SH-SY5Y (cell line): ENCODE results near the gene TRIP13.
A peak's percentile ranks its signal among the peaks of the same experiment; 100 is the strongest.

Experiments
- GATA2 ChIP-seq: IDR thresholded peaks from 2 replicates; pipeline ENCODE4 v1.6.1; 2011; ENCODE audit warnings: mild to moderate bottlenecking, low read depth, low read length
- GATA3 ChIP-seq: IDR thresholded peaks from 2 replicates; pipeline ENCODE4 v1.6.1; 2011; ENCODE audit warnings: low read depth, mild to moderate bottlenecking, low read length, moderate library complexity

The TRIP13 gene

GRCh38 chr5:947626-948471 lies 55.2 kb downstream of the TRIP13 start:
- TF ChIP-seq GATA2 (peak; percentile 74), GATA3 (no peak)

GRCh38 chr5:948472-949274 lies 56.0 kb downstream of the TRIP13 start:
- TF ChIP-seq GATA3 = no peak
- no peak for TF ChIP-seq GATA2

DNA sequence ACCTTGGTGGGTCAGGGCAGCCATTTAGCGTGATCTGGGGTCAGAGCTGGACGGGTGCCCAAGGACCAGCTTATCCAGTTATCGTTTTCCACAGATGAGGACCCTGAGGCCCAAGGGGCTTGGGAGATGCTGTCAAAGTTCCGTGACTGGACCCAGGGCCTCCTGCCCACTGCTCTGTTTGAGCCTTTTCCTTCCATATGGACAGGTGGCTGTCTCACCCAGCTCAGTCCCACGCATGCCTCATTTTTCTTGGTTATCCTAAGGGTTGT lies 56.5 kb downstream of the TRIP13 start:
- TF ChIP-seq GATA2 (no peak), GATA3 (no peak)

DNA sequence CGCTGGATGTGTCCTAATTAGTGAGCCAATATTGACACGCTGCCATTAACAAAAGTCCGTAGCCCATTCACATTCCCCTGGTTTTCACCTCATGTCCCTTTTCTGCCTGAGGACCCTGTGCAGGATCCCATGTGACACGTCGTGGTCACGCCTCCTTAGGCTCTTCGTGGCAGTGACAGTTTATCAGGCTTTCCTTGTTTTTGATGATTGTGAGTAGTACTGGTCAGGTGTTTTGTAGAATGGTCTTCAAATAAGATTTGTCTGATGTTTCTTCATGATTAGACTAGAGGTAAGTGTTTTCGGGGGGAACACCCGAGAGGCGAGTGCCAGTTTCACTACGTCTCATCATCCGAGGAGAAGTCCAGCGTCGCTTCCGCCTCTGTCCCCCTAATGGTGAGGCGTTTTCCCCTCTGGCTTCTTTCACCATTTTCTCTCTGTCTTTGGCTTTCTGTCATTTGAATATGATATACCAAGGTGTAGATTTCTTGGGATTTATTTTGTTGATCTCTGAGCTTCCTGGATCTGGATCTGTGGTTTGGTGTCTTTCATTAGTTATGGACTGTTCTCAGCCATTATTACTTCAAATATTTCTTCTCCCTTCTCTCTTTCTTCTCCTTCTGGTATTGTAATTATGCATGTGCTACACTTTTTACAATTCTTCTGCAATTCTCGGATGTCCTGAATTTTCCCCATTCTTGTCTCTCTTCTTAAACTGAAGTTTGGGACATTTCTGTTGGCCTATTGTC lies 57.3 kb downstream of the TRIP13 start:
- TF ChIP-seq GATA3 (no peak), GATA2 (no peak)

DNA sequence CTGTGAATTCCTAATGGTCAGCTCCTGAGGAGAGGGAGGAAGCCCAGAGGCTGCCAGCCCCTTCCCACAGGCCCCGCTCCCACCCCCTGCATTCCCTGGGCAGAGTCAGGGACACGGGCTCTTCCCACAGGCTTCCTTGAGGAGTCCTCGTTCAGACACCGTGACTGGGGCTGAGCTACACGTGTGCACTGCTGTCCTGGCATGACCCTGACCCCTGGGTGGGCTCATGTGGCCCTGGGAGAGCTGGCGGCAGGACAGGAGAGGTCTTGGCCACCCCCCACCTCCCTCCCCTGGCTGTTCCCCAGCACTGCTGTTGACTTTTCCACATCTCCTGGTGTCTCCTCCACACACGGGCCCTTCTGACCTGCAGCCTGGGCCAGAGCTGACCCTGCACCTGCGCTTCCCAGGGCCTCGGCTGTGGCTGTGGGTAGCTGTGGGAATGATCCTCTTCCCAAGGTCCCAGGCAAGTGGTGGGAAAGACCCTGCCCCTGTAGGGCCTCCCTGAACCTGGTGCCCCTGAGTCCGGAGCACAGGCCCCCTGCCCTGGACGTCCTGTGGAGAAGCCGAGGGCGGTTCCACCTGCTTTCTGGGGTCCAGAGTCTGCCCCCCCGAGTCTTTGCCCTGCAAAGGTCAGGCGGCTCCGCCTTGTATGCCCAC lies 59.4 kb downstream of the TRIP13 start:
- TF ChIP-seq GATA2 = no peak
- TF ChIP-seq GATA3 = no peak

- no peak for TF ChIP-seq GATA2
- TF ChIP-seq GATA3 = no peak
Measured at GRCh38 chr5:952597-953271, 60.0 kb downstream of the TRIP13 start.

DNA sequence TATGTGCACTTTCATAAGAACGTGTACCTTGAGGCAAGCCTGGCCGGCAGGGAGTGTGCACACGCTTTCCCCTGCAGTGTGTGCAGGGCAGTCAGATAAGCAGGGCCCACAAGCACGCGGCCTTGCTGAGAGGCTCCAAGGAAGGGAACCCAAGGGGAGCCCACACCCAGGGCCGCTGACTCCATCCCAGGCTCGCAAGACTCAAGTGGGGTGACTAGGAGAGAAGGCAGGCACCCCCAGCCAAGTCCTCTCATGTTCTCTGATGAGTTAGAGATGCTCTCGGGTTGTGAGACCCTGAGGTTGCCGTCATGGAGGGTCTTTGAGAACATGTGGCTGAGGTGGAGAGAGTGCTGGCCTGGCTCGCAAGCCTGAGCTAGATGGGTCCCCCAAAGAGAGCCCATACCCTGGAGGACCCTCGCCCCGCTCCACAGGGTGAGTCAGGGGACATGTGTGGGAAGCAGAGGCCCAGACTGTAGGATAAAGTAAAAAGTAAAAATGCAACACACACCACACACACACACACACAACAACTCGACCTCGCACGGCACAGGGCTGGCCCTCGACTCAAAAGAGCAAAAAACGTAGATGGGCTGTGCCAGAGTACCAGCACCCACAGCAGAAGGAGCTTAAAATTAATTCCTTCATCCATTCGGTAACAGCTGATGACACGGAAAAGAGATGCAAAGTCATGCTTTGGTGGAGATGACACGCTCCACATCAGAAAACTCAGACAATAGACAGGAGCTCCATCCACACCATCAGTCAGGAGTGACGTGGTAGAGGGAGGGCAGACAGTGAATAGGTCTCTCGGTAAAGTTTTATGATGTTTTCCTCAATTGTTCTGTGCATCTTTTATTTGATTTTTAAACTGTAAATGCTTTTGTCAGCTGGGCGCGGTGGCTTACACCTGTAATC lies 61.1 kb downstream of the TRIP13 start:
- TF ChIP-seq GATA3 = no peak
- TF ChIP-seq GATA2 = no peak

- TF ChIP-seq GATA2 = no peak
- TF ChIP-seq GATA3 = no peak
Measured at GRCh38 chr5:955886-956761, 63.4 kb downstream of the TRIP13 start.

DNA sequence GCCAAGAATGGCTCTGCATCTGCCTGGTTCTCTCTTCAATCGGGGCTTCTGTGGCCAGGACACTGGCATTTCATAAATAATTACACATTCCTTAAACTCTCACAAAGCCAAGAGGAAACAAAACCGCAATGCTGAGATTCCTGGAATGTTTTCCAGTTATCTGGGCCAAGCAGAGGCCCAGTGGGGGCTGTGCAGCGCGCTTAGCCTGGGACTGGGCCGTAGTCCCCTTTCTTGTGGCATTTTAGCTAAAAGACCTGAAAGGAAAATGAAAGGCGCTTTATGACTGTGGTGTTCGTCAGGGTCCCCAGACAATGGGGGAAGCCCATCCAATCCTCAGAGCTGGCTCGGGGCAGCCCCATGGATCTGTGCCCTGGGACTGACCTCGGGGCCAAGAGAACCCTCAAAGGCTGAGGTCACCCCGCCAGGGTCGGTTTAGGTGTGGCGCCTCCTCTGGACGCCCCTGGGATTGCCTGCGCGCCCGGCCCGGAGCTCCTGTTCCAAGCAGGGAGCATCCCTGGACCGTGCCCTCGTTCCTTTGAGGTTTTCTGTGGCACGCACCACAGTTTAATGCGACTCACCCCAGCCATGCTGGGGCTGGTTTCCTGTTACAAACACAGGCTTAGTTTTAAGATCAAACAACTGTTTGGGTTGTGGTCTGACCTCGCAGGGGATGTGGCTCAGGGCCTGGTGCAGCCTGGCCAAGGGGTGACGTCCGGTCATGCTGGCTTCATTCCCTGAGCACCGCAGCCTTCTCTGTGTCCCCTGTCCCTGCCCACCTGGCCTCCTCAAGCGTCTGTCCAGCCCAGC lies 64.5 kb downstream of the TRIP13 start:
- TF ChIP-seq GATA3 (no peak), GATA2 (no peak)

GRCh38 chr5:957748-958485 lies 65.2 kb downstream of the TRIP13 start:
- TF ChIP-seq GATA3 (no peak), GATA2 (no peak)
